Measurements from ENCODE around the gene ARHGAP28.
"Not testable (repeated sequence)": the region's sequence is repeated elsewhere in the genome, so short reads cannot be mapped to it uniquely, and the experiment has no call there.

ARHGAP28 gene

DNA sequence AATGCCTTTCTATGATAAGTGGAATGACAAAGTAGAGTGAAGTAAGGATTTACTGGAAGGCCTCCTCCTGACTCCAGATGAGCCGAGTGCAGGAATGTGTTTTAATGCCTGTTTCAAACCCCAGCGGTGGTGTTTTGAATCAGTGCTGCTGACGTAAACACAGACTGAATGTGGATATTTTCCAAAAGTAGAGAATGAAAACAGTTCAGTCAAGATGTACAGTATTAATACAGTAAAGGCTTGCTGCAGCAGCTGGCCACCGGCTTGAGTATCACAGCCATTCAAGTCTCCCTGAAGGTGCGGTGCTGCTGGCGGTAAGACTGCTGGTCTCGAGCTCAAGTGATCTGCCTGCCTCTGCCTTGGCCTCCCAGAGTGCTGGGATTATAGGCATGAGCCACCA is 46.7 kb downstream of the ARHGAP28 start:
- no peak for DNase-seq

GRCh38 chr18:6777509-6777908 is 48.0 kb downstream of the ARHGAP28 start:
- no peak for DNase-seq

DNA sequence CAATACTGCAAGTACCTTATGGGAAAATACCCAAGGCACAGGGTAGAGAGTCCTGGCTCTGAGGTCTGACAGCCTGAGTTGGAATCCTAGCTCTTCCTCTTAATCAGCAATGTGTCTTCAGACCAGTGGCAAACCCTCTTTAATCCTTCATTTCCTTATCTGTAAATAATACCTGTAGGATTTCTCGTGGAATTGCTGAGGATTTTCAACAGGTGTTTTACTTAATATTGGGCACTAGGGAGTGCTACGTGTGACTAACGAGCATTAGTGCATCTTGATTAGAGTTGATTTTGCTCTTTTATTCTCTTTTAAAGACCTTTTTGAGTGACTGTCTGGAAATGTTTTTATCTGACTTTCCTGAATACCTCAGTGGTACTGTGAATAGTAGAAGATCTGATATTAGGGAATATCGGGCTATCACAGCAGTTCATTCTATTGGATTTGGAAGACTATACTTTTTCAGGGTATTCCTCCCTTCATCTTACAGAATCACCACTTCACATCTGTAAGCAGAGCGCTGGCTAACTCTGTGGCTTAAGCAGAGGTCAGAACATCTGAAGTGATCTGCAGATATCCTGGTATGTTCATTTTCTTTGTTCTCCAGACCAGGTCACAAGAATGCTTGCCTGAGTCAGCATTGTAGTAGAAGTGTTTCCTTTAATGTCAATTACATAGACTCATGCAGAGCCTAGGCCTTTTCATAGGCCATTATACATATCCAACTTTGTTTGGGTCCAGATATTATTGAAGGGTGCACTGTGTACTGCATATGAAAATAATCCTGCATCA is 49.1 kb downstream of the ARHGAP28 start:
- DNase-seq, result no peak

GRCh38 chr18:6781142-6781714 is 51.7 kb downstream of the ARHGAP28 start:
- no peak for DNase-seq

DNA sequence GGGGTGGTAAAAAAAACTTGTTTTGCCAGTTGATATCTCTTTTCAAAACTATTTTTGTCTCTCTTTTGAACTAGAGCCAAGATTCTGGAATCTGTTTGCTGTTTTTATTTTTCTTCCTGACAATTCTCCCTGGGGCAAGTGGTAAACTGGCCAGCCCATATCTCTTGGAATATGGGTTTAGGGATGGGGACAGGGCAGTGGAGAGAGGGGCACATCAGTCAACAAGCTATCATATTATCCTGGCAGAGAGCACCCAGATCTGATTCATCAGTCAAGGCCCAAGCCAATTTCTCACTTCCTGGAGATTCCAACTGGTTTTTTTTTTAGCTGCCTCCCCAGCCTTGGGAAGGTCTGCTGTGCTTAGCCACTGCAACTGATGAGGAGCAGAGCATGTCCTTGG is 52.3 kb downstream of the ARHGAP28 start:
- no peak for DNase-seq

DNA sequence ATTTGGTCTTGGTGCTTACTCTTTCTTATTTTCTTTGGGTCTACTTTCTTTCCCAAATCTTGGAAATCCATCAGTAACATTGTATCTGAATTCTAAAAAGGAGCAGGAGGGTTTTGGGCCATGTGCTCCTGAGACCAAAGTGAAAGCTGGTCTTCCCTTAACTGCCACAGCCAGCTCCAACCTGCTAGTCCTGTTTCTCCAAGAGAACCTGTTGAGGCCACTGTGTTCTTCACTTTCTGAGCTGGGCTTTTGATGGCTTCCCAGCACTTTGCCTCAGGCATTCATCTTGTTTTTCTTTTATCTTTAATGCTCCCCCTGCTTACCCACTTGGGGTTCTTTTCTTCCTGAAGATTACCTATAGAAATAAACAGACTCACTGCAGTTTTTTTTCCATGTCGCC is 53.3 kb downstream of the ARHGAP28 start:
- DNase-seq, result no peak

- no peak for DNase-seq
Measured at GRCh38 chr18:6784046-6784445, 54.5 kb downstream of the ARHGAP28 start.

DNA sequence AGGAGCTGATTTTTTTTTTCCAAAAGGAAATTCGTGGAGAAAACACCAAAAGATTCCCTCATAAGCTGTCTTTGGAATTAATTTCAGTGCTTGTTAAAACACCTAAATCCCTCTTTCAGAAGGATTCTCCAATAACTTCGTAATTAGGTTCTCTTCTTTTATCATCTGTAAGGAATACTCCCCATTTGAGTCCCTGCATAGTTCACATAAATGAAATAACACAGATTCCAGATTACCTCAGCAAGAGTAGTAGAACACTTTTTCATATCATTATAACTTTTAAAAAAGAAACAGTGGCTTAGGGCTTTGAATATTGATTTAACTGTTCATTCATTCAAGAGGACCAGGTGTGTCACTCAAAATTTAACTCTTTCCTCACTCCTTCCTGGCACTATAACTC is 55.5 kb downstream of the ARHGAP28 start:
- DNase-seq, result no peak

DNA sequence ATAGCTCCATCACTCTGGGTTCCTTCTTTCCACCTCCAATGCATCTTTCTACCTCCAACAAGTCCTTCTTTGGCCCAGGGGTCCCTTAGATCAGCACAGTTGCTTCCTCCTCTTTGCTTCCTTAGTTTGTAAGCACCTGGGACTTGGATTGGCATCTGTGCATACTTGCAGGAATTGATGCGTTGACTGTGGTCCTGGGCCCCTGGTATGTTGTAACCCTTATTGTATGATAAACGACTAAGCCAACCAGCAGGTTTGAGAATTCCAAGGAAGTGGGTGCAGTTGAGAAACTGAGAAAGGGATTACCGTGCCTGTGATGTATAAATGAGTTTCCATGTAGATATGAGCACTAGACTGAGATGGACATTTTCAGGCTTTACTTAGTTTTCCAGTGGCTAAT is 55.9 kb downstream of the ARHGAP28 start:
- no peak for DNase-seq

DNA sequence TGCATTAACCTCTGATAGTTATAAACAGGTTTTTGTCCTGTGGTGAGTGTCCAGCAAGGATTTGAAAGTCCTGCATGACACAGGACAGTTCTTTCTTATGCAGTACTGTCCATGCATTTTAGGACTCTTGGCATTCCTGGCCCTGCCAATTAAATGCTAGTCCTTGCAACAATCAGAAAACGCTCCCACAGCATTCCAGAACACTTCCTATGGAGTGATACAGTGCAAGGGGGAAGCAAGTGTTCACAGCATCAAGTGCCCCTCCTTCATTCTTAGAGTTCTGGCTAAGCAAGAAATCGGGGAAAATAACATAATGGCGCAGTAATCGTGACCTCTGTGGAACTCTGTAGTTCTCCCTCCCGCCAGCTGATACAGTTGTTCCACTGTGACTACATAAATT is 62.9 kb downstream of the ARHGAP28 start:
- DNase-seq, result no peak

DNA sequence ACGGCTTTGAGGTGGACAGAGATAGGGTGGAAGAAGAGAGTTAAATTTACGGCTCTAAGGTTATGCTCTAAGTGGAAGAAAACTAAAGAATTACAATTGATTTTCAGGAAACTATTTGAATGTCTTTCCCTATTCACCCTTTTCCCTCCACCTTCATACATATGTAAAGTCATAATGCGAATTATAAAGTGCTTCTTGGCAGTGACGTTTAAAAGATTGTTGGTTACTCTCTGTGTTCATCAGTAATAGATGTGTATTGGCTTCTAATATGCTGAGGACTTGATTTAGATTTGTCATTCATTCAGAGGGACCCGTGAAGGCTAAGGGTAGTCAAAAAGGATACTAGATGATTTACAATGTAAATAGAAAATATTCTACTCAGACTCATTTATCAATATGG is 63.9 kb downstream of the ARHGAP28 start:
- no peak for DNase-seq

- no peak for DNase-seq
Measured at GRCh38 chr18:6793986-6794385, 64.5 kb downstream of the ARHGAP28 start.

DNA sequence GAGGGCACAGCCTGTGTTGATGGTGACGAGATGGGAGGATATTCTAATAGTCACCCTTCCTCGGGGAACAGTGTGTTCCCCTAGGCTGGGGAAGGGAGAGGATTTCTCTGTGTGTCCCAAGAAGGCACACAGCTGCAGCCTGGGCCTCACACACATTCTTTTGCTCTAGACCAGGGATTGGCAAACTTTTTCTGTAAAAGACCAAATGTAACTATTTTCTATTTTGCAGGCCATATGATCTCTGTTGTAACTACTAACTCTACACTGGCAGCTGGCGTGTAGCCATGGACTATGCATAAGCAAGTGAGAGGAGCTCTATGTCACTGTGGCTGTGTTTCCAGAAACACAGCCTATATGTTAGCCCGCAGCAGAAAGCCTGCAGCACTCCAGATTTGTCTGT is 65.8 kb downstream of the ARHGAP28 start:
- no peak for DNase-seq

- DNase-seq, result no peak
Measured at GRCh38 chr18:6796511-6796910, 67.0 kb downstream of the ARHGAP28 start.

DNA sequence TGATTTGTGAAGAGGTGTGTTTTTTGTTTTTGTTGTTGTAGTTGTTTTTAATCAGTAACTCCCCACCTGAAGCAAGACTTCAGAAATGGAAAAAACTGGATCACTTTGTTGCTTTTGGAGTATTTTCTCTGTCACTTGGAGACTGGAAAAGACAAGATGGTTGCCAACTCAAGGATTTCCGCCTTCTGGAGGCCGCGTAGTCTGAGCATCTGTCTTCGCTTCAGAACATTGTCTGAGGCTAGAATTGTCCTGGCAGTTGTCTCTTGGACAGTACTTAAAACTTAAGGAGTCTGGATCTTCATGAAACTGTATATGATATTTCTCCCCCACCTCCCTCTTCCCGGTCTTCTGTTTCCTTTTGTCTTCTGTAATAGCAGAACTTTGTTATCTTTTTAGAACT is 67.7 kb downstream of the ARHGAP28 start:
- no peak for DNase-seq

DNA sequence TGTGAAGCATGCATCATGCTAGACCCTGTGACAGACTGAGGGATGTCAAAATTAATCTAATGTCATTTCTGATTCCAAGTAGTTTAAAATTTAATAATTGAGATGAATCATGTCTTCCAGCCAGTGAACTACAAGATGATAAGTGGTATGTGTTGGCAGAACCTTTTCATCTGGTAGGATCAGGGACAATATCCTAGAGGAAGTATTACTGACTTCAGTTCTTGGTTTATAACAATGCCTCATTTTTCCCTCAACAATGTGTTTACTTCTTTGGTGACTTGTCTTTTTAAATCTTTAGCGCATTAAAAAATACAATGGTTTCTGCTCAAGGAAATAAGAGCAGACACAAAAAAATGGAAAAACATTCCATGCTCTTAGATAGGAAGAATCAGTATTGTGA is 69.4 kb downstream of the ARHGAP28 start:
- no peak for DNase-seq

DNA sequence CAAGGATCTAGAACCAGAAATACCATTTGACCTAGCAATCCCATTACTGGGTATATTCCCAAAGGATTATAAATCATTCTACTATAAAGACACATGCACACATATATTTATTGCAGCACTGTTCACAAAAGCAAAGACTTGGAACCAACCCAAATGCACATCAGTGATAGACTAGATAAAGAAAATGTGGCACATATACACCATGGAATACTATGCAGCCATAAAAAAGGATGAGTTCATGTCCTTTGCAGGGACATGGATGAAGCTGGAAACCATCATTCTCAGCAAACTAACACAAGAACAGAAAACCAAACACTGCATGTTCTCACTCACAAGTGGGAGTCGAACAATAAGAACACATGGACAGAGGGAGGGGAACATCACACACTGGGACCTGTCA is 70.8 kb downstream of the ARHGAP28 start:
- DNase-seq, result not testable (repeated sequence)

DNA sequence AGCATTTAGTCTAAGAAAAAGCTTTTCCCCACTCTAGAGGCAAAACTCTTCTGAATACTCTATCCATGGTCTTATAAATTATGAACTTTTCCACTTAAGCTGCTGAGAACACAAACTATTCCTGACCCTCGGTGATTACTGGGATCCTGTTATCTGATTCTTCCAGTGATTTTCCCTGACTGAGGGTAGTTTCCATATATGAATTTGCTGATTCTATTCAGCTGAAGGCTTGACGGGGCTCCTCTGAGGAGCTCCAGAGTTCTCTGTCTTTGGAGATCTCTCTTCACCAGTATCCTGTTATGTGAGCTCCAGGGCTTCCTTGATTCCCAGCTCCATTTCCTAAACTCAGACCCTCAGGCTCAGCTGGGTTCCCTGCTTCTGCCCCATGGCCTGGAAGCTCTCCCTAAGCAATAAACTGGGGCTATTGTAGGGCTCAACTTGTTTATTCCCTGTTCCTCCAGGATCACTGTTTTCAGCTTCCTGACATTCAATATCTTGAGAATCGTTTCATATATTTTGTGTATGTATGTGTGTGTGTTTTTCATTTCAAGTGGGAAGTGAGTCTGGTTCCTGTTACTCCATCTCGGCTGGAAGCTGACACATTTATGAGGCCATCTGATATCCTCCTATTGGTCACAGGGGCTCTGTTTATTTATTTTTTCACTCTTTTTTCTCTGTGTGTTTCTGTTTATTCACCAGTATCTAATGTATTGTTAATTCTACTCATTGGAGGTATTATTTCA is 78.2 kb downstream of the ARHGAP28 start:
- DNase-seq, result peak; percentile 33

DNA sequence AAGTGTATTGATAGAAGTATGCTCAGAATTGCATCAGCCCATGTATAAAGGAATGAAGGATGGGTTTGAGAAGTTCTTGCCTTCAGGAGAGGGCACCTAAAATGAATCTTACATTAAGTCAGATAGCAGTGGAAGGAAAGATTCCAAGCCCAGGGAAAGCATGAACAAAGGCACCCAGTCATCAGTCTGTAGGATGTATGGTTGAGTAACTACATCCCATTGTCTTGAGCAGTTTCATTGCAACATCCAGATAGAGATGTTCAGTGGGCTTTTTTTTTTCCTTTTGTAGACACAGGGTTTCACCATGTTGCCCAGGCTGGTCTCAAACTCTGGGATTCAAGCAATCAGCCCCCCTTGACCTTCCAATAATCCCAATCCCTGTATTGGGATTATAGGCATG is 80.7 kb downstream of the ARHGAP28 start:
- no peak for DNase-seq

- DNase-seq, result no peak
Measured at GRCh38 chr18:6811816-6812215, 82.3 kb downstream of the ARHGAP28 start.

GRCh38 chr18:6814882-6815425 is 85.4 kb downstream of the ARHGAP28 start:
- no peak for DNase-seq

DNA sequence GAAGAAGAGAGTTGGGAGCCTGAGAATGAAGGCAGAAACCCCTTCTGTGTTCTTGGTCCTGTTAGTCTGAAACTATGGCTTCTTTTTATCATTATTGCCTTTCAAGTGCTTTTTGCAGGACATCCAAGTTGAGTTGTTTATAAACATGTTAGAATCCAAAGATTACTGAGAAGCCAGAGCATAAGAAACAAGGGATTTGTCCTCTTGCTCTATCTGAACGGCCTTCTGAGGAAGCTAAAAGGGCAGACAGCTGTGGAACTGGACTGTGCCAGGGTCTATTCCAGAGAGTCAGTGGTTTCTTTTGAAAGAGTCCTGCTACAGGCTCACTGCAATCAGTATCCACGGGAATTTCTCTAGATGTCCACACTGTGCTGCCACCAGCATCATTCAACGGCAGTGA is 86.6 kb downstream of the ARHGAP28 start:
- DNase-seq, result no peak

- DNase-seq, result no peak
Measured at GRCh38 chr18:6819332-6819731, 89.8 kb downstream of the ARHGAP28 start.

- no peak for DNase-seq
Measured at GRCh38 chr18:6820314-6820713, 90.8 kb downstream of the ARHGAP28 start.
